Stimulated activated naive CD8-positive, alpha-beta T cell treated with anti-CD3 and anti-CD28 coated beads, Interleukin-15, Interleukin-2, amounts not matched to agents 100 U/mL and 50 U/mL, for 24 hours (primary cell): Measurements from ENCODE around the gene NR2F6.
"Not testable (repeated sequence)": the region's sequence is repeated elsewhere in the genome, so short reads cannot be mapped to it uniquely, and the experiment has no call there.

Experiments used
- ATAC-seq: fragments of 150-1000 bp; cut with Tn5 transposase; one replicate; pipeline ENCODE4 v1.10.0; 2021
- DNase-seq: peaks from one replicate; pipeline ENCODE4 v3.0.0; 2021

NR2F6 gene

DNA sequence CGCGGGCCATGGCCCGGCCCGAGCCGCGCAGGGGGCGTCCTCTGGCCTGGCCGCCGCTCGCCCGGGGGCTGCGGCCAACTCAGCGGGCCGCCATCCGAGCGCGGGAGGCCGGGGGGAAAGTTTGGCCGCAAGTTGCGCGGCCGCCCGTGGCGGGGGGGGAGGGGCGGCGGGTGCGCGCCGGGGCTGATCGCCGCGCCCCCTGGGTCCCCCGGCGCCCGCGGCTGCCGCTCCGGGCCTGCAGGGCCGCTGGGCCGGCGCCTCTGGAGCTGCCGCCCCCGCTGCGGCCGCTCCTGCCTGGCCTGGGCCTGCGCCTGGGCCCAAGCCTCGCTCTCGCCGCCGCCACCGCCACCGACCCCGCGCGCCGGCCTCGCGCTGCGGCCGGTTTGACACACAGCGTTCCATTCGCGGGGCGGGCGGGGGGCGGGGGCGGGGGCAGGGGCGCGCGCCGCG is at the start of gene NR2F6:
Gene NR2F6 (minus strand): TSS at position 385 of the 450 bp plus-strand sequence. CDS start 699 bp downstream, outside the sequence.
- no peak for ATAC-seq

DNA sequence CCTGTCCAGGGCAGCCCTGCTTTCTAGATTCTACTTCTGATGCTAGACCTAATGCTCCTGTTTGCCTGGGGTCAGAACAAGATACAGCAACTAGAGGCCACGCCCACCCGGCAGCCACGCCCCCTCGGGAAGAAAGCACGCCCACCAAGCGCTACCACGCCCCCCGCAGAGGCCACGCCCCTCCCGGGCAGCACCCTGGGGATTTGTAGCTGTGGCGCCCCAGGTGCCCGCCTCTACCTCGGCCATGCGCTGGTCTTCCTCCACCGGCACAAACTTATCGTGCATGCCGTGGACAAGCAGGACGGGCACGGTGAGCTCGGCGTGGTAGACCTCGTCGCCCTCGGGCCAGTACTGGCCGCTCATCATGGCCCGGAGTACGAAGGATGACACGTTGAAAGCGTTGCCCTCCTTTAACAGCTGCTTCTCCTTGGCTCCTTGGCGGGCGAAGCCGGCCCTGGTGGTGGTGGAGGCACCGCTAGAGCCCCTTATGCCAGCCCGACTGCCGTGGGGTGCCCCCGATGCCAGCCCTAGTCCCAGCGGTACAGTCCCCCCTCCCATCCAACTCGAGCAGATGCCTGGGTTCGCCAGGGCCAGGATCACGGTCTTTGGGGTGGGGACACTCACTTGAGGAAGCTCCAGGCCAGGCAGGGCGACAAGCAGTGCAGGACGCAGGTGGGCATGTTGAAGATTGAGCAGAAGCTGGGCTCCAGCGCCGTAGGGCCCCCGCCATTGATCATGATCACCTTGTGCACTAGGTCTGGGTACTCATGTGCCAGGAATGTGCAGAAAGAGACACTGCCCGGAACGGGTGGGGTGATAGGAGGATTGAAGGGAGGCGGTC is 48.6 kb upstream of the NR2F6 start:
- ATAC-seq, result peak; percentile 8

More for the DNA sequence above, at the start of gene NR2F6:
- no peak for DNase-seq

DNA sequence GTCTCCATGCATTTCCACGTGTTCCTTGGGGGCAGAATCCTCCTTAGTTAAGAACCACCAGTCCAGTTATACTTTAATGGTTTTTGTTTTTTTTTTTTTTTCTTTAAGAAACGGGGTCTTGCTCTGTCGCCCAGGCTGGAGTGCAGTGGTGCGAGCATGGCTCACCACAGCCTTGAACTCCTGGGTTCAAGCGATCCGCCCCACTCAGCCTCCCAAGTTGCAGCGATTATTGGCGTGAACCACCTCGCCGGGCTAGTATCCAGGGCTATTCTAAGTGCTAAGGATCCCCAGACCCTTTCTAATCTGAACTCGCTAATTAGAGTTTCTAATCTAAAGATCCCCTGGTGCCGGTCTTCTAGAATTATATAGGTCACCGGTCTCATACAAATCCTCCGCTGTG is 47.9 kb upstream of the NR2F6 start:
- ATAC-seq (no peak), DNase-seq (no peak)

More for the DNA sequence above, 48.6 kb upstream of the NR2F6 start:
- peak; percentile 80 for DNase-seq

DNA sequence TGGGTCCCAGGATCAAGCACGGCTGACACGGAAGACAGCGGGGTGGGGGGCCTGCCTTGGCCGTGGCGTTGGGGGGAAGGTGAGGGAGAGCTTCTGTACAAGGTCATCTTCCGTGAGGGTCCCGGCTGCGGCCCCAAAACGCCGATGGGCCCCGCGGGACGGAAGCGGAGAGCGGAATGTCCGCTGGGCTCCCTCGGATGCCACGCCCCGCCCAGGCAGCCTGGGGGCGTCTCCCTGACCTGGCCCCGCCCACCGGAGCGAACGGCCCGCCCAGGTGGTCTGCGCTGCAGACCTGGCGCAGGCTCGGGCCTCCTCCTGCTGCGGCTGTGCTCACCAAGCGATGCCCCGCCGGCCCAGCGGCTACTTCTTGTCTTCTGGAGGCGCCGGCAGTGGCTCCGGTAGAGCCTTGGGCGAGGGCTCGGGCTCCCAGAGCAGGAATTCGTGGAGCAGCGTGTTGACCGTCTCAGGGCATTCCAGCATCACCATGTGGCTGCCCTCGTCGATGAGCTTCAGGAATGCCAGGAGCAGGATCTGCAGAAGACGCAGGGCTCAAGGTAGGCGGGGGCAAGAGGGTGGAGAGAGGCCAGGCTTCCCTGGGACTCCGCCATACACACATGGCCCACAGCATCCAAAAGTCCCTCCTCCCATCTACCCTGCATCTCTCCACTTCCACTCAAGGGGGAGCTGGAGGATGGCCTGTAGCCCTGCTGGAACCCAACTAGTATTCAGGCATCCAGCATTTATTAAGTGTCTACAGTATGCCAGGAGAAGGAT is 46.8 kb upstream of the NR2F6 start:
- peak; percentile 90 for DNase-seq
- ATAC-seq, result peak; percentile 93

DNA sequence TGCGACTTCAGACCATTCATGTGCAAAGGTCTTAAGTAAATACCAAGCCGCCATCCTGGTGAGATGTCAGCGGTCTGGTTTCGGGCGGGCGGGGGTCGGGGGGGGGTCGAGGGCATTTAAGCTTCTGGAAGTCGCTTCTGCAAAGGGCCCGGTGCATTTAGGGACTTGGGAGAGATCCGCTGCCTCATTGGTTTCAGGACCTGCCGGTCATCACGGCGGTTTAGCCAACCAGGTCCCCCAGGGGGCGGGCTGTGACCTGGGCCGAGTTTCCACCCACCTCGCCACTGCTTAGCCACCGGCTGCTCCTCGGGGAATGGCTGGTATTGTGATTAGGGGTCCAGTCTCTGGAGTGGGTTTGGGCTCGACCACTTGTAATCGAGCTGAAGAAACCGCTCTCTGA is 43.8 kb upstream of the NR2F6 start:
- peak; percentile 73 for DNase-seq
- ATAC-seq, result no peak

DNA sequence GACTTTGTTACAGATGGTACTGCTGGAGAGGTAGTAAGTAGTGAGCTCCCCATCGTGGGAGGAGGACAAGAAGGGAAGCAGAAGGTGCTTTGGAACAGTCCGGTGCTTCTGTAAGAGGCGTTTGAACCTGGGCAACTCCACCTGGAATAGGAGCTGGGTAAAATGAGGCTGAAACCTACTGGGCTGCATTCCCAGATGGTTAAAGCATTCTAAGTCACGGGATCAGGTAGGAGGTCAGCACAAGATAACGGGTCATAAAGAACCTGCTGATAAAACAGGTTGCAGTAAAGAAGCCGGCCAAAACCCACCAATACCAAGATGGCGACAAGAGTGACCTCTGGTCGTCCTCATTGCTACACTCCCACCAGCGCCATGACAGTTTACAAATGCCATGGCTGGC is 41.0 kb upstream of the NR2F6 start:
- ATAC-seq, result no peak

DNA sequence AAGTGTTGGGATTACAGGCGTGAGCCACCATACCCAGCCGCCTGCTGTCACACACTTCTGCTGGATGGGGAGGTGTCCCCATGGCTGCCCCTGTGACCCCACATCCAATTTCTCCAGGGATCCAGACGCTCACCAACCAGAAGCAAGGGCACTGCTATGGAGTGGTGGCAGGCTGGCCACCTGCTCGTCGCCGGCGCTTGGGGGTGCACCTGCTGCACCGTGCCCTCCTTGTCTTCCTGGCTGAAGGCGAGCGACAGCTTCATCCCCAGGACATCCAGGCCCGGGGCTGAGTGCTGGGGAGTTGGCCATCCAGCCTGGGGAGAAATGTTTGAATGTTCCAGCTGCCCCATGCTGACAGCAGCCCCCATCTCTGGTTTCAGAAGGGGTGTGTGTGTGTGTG is 40.5 kb upstream of the NR2F6 start:
- no peak for DNase-seq
- no peak for ATAC-seq

More for the DNA sequence above, 41.0 kb upstream of the NR2F6 start:
- no peak for DNase-seq

DNA sequence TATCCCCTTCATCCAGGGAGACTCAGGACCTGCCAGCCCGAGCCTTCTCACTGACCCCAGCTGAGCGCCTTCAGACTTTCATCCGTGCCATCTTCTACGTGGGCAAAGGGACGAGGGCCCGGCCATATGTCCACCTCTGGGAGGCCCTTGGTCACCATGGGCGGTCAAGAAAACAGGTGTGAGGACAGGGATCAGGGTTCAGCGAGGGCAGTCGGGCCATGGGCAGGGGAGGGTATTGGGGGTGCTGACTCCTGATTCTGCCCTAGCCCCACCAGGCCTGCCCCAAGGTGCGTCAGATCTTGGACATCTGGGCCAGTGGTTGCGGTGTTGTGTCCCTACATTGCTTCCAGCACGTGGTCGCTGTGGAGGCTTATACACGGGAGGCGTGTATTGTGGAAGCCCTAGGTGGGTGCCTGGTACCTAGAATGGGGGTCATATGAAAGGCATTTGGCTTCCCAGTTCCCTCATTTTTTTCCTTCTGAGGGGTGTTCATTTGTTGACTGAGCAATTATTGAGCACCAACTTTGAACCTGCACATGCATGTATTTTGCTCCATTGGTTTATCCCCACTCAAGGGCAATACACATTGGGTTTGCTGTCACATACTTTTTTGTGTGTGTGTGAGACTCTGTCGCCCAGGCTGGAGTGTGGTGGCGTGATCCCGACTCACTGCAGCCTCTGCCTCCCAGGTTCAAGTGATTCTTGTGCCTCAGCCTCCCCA is 39.9 kb upstream of the NR2F6 start:
- DNase-seq (no peak), ATAC-seq (no peak)

DNA sequence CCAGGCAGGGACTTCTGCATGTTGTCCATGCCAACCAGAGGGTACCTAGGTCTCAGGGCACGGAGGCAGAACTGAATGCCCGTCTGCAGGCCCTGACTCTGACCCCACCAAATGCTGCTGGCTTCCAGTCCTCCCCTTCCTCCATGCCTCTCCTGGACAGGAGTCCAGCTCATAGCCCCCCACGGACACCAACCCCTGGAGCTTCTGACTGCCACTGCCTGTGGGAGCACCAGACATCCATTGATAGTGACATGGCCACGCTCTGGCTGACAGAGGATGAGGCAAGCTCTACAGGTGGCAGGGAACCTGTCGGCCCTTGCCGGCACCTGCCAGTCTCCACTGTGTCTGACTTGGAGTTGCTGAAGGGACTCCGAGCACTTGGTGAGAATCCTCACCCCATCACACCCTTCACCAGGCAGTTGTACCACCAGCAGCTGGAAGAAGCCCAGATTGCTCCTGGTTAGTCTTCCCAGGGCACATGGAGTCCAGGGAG is 37.8 kb upstream of the NR2F6 start:
- ATAC-seq, result no peak
- no peak for DNase-seq

DNA sequence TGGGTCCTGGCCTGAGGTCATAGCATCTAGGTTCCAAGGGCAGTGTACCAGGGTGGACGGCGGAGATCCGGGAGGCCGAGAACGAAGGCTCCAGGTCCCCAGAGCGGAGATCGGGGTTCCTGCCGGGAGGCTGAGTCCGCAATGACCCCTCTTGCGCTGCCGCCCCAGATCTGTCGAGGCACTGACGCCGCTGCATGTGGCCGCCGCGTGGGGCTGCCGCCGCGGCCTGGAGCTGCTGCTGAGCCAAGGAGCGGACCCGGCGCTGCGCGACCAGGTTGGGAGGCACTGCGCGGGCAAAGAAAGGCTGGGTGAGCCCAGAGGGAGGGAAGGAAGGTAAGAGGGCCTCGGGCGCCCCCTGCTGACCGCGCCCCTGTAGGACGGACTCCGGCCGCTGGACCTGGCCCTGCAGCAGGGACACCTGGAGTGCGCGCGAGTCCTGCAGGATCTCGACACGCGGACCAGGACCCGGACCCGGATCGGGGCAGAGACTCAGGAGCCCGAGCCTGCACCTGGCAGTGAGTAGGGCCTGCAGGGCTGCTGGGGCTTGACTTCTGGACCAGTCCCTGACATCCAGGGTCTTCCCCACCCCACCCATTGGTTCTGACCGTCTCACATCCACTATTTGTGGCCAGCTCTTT is 36.9 kb upstream of the NR2F6 start:
- ATAC-seq, result peak; percentile 89
- peak; percentile 89 for DNase-seq

DNA sequence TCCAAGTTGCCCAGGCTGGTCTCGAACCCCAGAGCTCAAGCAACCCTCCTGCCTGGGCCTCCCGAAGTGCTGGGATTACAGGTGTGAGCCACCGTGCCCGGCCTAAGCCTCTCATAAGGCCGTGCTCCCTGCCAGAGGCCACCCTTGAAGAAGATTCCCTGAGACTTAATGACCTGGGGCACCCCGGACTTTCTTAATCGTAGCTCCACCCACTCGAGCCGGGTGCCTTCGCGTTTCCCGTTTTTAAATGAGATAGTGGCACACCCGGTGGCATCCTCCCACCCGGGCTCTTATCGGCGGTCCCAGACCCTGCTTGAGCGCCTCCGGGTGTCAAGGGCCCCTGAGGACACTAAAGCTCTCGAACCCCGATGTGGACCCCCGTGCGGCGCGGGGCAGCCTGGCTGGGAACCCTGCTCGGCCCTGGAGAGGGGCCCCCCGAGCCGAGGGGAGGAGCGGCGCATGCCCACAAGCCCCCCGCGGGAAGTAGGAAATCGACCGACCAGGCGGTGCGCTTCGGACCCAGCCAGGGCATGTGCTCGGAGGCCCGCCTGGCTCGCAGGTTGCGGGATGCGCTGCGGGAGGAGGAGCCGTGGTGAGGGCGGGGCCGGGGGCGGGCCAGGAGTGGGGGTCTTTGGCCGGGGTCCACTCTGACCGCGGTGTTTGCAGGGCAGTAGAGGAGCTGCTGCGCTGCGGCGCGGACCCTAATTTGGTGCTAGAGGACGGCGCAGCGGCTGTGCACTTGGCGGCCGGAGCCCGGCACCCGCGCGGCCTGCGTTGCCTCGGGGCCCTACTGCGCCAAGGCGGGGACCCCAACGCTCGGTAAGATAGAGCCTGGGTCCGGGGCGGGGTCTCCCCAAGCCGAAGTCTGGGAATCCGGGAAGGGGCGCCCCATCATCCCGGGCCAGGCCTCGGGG is 35.9 kb upstream of the NR2F6 start, which contains the start of gene ANKLE1:
Gene ANKLE1 (plus strand): TSS at position 511 of the 914 bp plus-strand sequence. CDS start 20 bp downstream, at position 531.
- DNase-seq (peak; percentile 82), ATAC-seq (peak; percentile 58)

DNA sequence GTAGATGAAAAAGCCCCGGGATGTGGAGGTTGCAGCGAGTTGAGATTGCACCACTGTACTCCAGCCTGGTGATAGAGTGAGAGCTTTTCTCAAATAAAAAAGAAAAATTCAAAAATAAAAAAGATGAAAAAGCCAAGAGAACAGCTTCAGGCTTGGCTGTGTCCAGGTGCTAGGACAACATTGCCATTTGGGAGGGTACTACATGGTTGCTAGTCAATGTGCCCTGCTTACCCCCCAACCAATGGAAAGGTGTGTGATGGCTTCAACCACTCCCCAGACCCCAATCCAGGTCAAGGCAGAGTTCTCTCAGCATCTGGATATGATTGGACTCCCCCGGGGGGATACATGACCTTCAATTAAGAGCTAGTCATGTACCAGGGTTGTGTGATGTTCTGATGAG is 33.7 kb upstream of the NR2F6 start:
- no peak for DNase-seq
- ATAC-seq, result no peak

DNA sequence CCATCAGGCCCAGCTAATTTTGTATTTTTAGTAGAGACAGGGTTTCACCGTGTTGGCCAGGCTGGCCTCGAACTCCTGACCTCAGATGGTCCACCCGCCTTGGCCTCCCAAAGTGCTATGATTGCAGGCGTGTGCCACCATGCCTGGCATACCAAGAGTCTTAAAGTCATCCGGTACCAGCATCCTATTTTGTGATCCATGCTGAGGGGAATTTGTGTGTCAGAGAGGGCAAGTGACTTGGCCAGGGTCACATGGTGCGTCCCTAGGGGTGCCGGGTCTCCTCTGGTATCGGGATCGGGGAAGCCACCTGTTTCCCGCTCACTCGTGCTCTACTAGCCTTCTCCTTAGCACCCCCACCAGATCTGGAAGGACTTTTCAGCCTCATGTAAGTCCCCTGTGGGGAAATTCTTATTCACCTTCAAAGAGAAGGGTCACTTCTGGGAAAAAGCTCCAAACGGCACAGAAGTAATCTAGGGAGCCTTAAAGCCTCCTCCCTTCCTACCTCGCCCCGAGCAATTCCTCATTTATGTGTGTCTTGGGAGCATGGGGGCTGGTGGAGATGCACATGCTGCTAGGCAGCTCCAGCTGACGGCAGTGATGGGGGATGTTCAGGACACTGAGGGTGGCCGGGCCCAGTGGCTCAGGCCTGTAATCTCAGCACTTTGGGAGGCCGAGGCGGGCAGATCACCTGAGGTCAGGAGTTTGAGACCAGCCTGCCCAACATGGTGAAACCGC is 29.9 kb upstream of the NR2F6 start:
- ATAC-seq, result no peak
- no peak for DNase-seq

DNA sequence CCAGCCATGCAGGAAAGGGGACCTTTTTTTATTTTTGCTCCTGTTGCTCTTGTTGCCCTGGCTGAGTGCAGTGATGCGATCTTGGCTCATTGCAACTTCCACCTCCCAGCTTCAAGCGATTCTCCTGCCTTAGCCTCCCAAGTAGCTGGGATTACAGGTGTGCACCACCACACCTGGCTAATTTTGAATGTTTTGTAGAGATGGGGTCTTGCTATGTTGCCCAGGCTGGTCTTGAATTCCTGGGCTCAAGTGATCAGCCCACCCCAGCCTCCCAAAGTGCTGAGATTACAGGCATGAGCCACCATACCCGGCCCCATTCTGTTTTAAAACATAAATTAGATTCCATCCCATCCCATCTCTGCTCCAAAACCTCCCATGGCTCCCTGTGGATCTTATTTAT is 29.2 kb upstream of the NR2F6 start:
- DNase-seq, ATAC-seq: not testable (repeated sequence)

DNA sequence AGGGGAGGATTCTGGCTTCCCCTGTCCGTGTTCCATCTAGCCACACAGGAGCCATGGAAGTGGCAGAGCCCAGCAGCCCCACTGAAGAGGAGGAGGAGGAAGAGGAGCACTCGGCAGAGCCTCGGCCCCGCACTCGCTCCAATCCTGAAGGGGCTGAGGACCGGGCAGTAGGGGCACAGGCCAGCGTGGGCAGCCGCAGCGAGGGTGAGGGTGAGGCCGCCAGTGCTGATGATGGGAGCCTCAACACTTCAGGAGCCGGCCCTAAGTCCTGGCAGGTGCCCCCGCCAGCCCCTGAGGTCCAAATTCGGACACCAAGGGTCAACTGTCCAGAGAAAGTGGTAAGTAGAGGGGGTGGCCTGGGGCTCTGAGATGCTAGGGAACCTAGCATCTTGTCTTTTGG is 23.0 kb upstream of the NR2F6 start:
- DNase-seq (no peak), ATAC-seq (no peak)

DNA sequence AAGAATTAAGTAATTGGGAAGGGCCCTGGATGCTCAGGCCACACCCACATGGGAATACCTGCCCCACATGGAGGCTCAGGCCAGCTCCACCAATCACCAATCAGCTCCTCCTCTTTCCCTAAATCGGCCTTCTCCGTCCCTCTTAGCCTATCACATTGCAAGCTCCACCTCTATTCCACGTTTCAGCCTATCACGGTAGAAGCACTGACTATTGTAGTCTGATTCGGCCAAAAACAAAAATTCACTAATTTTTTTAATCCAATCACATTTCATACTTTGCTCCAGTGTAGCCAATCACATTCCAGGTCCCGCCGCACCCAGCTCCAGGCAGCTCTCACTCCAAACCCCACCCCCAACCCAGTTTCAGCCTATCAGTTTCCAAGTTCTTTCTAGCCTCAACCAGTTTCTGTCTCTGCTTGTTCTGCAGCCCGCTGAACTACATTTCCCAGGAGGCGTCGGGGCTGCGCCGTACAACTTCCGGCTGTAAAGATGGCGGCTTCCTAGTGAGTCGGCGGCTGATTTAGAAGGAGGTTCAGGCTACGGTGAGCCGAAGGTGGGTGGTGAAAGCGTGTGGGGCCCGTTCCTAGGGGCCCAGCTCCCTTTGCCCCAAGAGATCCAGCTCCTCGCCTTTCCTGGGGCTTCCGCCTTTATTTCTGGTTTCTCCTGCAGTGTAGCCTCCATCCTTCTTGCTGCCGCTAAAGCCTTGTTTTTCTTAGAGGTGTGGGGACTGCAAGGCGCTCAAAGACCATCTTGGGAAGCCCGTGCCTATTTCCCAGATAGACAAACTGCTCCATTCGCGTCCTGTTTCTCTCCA is 21.5 kb upstream of the NR2F6 start, which contains the start of gene BABAM1:
Gene BABAM1 (plus strand): TSS at position 469 of the 814 bp plus-strand sequence. CDS start 1,364 bp downstream, outside the sequence.
- ATAC-seq, result peak; percentile 94

DNA sequence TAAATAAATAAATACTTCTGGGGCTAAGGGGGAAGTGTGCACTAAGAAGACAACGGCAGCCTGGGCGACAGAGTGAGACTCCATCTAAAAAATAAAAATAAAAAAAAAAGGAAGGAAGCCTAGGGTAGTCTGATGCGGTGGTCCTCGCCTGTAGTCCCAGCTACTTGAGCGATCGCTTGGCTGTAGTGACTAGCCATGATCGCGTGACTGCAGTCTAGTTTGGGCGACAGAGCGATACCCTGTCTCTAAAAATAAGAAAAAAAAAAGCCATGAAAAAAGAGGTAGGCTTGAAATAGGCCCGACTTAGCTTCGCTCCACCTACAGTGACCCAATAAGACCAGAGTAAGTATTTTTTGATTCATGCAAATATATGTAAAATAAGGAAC is 20.9 kb upstream of the NR2F6 start:
- DNase-seq (no peak), ATAC-seq (peak; percentile 0)

More for the DNA sequence above, 21.5 kb upstream of the NR2F6 start, which contains the start of gene BABAM1:
- DNase-seq, result peak; percentile 93

DNA sequence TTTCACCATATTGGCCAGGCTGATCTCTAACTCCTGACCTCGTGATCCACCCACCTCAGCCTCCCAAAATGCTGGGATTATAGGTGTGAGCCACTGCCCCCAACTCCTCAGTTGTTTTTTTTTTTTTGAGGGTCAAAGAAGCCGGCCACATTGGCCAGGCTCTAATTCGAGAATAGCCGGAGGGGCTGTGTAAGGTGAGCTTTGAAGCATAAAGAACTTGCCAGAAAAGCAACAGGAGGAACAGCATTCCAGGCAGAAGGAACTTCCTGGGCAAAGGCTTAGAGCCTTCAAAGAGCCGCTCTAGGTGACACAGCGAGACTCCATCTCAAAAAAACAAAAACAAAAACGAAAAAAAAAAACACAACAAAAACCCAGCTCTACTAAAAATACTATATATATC is 20.3 kb upstream of the NR2F6 start:
- no peak for DNase-seq
- no peak for ATAC-seq

DNA sequence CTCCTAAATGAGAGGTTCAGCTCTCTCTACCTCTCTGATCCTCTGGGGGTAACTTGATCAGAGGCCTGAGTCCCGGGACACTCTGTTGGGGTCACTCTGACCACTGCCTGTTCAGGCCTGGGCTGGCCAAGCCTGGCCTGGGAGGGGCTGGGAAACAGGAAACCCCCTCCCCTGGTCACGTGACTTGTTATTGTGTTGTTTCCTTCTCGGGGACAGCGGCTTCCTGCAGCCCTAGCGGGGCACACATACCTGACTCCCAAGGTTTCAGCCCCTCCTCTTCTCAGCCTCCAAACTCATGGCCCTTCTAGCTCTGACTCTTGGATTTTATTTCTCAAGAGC is 18.9 kb upstream of the NR2F6 start, which contains the start of gene USHBP1:
Gene USHBP1 (minus strand): TSS at position 105 of the 339 bp plus-strand sequence. CDS start 446 bp downstream, outside the sequence.
- no peak for ATAC-seq
- DNase-seq, result no peak
